ENCODE measurements around the gene GLI2.
A peak's percentile ranks its signal among the peaks of the same experiment; 100 is the strongest.

Gene GLI2

GRCh38 chr2:120722246-120722567, 13.5 kb upstream of the GLI2 start:
- FAIRE-seq (no peak), DNase-seq (ENCODE audit: insufficient read length, low spot score) (no peak)
- no peak for TF ChIP-seq POLR2A (IDR thresholded peaks at IDR 0.05; ENCODE audit: low read depth, low read length)

DNA sequence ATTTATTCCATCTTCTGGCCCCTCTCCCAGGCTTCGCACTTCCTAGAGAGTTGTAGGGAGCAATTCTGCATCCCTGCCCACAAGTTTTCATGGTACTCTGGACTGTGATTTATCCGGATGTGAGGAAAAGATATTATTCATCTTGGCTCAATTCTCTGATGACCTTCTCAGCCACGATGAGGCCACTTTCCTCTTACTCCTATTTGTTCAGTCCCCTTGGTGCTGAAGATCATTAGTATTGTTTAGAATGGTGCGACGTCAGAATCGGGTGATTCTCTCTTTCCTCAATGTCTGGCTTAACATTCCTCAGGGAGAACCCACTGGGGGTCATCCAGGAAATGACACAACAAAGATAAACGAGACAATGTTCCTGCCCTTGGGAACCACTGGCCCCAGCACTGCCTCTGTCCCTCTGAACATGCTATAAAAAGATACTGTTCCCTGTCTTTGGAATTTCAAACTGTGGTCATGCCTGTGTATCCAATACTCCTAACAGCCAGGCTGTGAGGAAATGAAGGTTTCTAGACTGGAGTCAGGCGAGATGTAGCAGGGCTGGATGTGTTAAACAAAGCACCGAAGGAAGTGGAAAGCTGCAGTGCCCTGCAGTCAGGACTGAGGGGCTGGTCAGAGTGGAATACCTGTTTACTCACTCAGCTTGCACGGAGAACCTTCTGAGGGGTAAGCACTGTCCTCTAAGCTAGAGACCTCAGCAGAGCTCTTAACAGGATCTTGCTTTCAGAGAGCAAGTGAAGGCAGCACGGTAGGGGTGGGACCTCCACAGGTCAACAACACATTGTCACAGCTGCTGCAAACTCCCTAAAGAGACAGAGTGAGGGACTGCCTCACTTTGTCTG, 12.9 kb upstream of the GLI2 start:
- no peak for TF ChIP-seq POLR2A (IDR thresholded peaks at IDR 0.05; ENCODE audit: low read depth, low read length)
- no peak for FAIRE-seq
- DNase-seq (ENCODE audit: insufficient read length, low spot score), result no peak

- DNase-seq (ENCODE audit: insufficient read length, low spot score) (no peak), FAIRE-seq (no peak)
- no peak for TF ChIP-seq POLR2A (IDR thresholded peaks at IDR 0.05; ENCODE audit: low read depth, low read length)
Measured at GRCh38 chr2:120726245-120726644, 9.4 kb upstream of the GLI2 start.

DNA sequence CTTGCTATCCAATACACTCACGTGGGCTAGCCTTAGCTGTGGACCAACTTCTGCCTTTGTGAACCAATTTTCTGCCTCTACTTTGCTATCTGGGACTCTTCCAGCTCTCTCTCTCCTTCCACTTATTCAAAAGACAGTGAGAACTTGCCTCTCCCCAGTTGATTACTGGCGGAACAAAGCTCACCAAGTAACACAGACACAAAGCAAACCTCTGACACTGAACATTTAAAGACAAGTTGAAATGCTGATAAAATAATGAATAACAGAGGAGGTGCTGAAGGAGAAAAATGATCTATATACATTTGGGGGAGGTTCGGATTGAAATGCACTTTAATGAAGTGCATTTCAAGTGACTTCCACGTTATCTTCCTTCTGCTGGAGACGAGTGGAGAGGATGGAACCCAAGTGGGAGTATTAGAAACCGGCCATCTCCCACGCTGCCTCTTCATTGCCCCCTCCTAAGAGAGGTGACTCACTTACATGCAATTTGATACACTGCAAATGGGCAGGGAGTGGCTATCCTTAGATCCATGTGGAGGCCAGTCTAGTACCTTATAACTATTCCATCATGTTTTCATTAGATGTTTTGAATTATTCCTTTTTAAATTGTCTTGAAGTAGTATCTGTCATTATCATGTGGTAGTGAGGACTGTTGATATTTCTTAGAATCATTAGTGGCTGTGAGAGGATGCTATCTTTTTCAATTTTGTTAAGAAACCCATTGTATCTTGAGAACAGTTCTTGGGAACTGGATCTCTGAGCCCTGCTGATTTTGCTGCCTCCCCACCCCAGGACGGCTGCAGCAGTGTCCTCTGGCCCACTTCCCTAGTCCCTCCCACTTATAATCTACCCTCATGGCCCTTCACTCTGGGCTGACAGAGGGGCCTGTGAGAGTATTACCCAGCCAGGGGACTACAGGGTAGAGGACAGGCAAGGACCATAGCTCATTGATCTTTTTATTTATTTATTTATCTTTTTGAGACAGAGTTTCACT, 6.0 kb upstream of the GLI2 start:
- FAIRE-seq (peak; percentile 90), DNase-seq (ENCODE audit: insufficient read length, low spot score) (peak; percentile 52)
- no peak for TF ChIP-seq POLR2A (IDR thresholded peaks at IDR 0.05; ENCODE audit: low read depth, low read length)

GRCh38 chr2:120731175-120731574, 4.5 kb upstream of the GLI2 start:
- no peak for FAIRE-seq
- TF ChIP-seq POLR2A (IDR thresholded peaks at IDR 0.05; ENCODE audit: low read depth, low read length), result no peak

GRCh38 chr2:120732506-120733237, 3.0 kb upstream of the GLI2 start:
- FAIRE-seq (no peak), DNase-seq (ENCODE audit: insufficient read length, low spot score) (no peak)
- no peak for TF ChIP-seq POLR2A (IDR thresholded peaks at IDR 0.05; ENCODE audit: low read depth, low read length)

More at GRCh38 chr2:120731175-120731574, 4.5 kb upstream of the GLI2 start:
- DNase-seq (ENCODE audit: insufficient read length, low spot score), result no peak

- no peak for FAIRE-seq
- DNase-seq (ENCODE audit: insufficient read length, low spot score), result no peak
- no peak for TF ChIP-seq POLR2A (IDR thresholded peaks at IDR 0.05; ENCODE audit: low read depth, low read length)
Measured at GRCh38 chr2:120733238-120733932, 2.3 kb upstream of the GLI2 start.

GRCh38 chr2:120734930-120735651, 577 bp upstream of the GLI2 start:
- DNase-seq (ENCODE audit: insufficient read length, low spot score) (no peak), FAIRE-seq (no peak)
- no peak for TF ChIP-seq POLR2A (IDR thresholded peaks at IDR 0.05; ENCODE audit: low read depth, low read length)

DNA sequence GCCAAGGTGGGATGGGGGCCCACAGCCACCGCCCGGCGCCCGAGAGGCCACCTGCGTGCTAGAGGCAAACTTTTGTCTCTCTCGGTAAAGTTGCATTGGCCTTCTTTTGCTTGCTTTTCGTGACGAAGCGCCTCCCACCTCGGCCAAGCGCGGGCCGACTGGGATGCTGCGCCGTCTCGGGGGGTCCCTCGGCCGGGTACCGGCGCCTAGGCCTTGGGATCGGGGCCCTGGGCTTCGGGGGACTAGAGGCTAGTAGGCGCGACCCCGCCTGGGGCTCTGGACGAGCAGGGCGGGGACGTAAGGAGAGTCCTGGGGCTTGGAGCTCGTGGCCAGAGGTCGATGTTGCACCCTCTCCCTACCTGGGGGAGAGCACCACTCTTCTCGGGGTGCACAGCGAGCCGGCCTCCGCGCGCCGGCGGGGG, 545 bp downstream of the GLI2 start:
- DNase-seq (ENCODE audit: insufficient read length, low spot score), result no peak
- FAIRE-seq, result no peak

GRCh38 chr2:120736624-120737339, 1.1 kb downstream of the GLI2 start:
- FAIRE-seq (no peak), DNase-seq (ENCODE audit: insufficient read length, low spot score) (no peak)
- peak; percentile 21; the same call in 1 of the 2 replicates for TF ChIP-seq POLR2A (IDR thresholded peaks at IDR 0.05; ENCODE audit: low read depth, low read length)

More for the DNA sequence above, 545 bp downstream of the GLI2 start:
- TF ChIP-seq POLR2A (IDR thresholded peaks at IDR 0.05; ENCODE audit: low read depth, low read length), result no peak

DNA sequence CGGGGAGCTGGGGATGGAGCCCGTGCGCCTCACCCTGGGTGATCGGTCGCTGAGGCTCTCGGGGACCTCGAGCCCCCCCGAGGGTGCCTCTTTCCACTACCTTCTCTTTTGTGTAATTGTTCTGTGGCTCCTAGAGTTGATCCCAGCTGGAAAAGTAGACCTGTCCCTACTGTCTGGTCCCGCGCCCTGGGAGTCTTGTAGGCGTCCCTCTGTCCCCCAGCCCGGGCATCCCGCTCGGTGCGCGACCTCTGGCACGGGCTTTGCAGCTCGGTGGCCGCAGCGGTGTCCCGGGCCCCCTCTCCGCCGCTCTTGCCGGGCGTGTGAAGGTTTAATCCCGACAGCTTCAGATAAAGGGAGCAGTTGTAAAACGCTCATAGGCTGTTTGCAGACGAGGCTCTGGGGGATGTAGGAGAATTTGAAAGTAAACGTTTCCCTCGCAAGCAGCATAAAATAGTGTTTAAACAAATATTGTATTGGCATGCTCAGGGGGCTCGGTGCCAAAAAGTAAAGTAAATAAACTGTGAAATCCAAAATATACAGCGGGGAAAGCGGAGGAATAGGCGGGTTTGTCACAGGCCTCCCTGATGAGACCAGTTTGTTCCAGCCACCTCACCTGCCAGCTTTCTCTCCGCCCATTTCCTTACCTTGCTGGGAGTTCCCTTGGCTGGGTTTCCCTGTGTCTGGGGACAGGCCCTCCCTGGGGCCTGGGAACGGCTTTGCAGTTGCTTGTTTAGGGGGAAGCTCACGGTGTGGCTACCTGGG, 1.9 kb downstream of the GLI2 start:
- FAIRE-seq, result no peak
- no peak for TF ChIP-seq POLR2A (IDR thresholded peaks at IDR 0.05; ENCODE audit: low read depth, low read length)
- no peak for DNase-seq (ENCODE audit: insufficient read length, low spot score)

Measured in H54 (cell line).